ENCODE measurements around the gene DNAJC10.

DNA sequence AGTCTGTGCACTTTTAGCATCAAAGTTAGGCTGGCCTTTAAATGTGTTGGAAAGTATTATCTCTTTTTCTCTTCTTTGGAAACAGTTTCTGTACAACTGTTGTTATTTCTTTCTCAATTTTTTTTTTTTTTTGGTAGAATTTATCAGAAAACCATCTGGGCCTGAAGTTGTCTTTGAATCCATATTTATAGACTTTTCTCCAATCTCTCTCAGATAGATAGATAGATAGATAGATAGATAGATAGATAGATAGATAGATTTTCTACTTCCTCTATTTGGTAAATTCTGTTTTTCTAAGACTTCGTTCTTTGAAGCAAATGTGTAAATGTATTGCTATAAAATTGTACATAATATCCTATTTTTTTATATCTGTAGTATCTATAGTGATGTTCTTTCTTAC lies 17.5 kb downstream of the DNAJC10 start:
- no peak for TF ChIP-seq CTCF (IDR thresholded peaks at IDR 0.05)
- no peak for TF ChIP-seq POLR2A (IDR thresholded peaks at IDR 0.05)
- TF ChIP-seq POLR2AphosphoS5 (IDR thresholded peaks at IDR 0.05), result no peak

Data from prostate gland (tissue), 2 donors.